Chondrocyte (in vitro differentiated cells): Measurements from ENCODE around the gene SMARCB1. TPM values are rescaled to one million over a fixed set of nuclear protein-coding genes. Genes with fewer than 3 reads are reported as not detected.
"Not testable (repeated sequence)": the region's sequence is repeated elsewhere in the genome, so short reads cannot be mapped to it uniquely, and the experiment has no call there.

ENCODE experiments used
- DNase-seq: peaks from one replicate; pipeline ENCODE4 v3.0.0; 2021; ENCODE audit warnings: mixed read lengths, low spot score
- H3K27ac Mint-ChIP-seq: one replicate; pipeline ENCODE4 v1.8.0; 2021; ENCODE audit warnings: mild to moderate bottlenecking, moderate library complexity, mixed read lengths; ENCODE audit not compliant: unreplicated experiment
- H3K27me3 Mint-ChIP-seq: 2 replicates; pipeline ENCODE4 v1.8.0; 2021; ENCODE audit warnings: low read depth, mixed read lengths
- H3K36me3 Mint-ChIP-seq: 2 replicates; pipeline ENCODE4 v1.8.0; 2021; ENCODE audit warnings: low read depth, mixed read lengths
- H3K4me1 Mint-ChIP-seq: 2 replicates; pipeline ENCODE4 v1.8.0; 2021; ENCODE audit warnings: low read depth, mild to moderate bottlenecking, mixed read lengths
- H3K4me3 Mint-ChIP-seq: one replicate; pipeline ENCODE4 v1.8.0; 2021; ENCODE audit warnings: mild to moderate bottlenecking, moderate library complexity, mixed read lengths; ENCODE audit not compliant: unreplicated experiment
- H3K9me3 Mint-ChIP-seq: 2 replicates; pipeline ENCODE4 v1.8.0; 2021; ENCODE audit warnings: low read depth, mixed read lengths
- total RNA-seq: library from RNA; stranded (reverse); gene quantifications from 3 replicates; pipeline ENCODE4 v1.2.1, GENCODE V29; 2021
- TF ChIP-seq, protein P1 (sequence below): fragments of 200-600 bp; sonication (generic); IDR thresholded peaks from 2 replicates; pipeline ENCODE4 v1.5.0; 2021; ENCODE audit warnings: antibody characterized with exemption, mild to moderate bottlenecking, moderate library complexity

Gene SMARCB1
- total RNA-seq, 1 donor from 2014 or later: 102 TPM

DNA sequence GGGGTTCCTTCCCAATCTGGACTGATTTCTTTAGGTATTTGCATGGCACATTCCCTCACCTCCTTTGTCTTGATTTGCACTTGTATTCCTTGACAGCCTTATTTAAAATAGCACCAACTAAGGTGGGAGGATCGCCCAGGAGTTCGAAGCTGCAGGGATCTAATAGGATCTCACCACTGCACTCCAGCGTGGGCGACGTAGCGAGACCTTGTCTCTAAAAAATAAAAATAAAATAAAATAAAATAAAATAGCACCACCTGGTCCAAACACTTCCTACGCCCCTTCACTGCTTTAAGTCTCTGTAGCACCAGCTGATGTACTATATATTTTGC lies 71.7 kb downstream of the SMARCB1 start:
- DNase-seq: no peak
- H3K27me3 Mint-ChIP-seq: no peaks in the 10 kb centered on the region
- H3K4me3 Mint-ChIP-seq: peak overlapping the region; percentile 82
- H3K4me1 Mint-ChIP-seq: peaks cover 13% of the 10 kb centered on the region
- TF ChIP-seq, protein P1, sequence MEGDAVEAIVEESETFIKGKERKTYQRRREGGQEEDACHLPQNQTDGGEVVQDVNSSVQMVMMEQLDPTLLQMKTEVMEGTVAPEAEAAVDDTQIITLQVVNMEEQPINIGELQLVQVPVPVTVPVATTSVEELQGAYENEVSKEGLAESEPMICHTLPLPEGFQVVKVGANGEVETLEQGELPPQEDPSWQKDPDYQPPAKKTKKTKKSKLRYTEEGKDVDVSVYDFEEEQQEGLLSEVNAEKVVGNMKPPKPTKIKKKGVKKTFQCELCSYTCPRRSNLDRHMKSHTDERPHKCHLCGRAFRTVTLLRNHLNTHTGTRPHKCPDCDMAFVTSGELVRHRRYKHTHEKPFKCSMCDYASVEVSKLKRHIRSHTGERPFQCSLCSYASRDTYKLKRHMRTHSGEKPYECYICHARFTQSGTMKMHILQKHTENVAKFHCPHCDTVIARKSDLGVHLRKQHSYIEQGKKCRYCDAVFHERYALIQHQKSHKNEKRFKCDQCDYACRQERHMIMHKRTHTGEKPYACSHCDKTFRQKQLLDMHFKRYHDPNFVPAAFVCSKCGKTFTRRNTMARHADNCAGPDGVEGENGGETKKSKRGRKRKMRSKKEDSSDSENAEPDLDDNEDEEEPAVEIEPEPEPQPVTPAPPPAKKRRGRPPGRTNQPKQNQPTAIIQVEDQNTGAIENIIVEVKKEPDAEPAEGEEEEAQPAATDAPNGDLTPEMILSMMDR: no peak
- no peaks in the 10 kb centered on the region for H3K9me3 Mint-ChIP-seq
- H3K36me3 Mint-ChIP-seq: peaks cover 7% of the 10 kb centered on the region
- peak overlapping the region; percentile 93 for H3K27ac Mint-ChIP-seq

DNA sequence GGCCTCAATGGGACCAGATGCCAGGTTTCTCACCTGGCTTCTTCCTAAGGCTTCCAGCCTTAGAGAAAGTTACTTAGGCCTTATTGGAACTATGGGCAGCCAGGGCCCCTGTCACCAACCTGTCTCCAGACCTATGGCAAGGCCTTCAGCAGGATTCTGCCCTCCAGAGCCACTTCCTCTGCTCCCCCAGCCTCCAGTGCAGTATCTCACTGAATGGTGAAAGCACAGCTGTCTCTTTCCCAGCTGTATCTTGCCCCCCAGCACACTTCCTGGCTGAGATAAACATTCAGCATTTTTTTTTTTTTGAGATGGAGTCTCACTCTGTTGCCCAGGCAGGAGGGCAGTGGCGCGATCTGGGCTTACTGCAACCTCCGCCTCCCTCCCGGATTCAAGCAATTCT lies 72.4 kb downstream of the SMARCB1 start:
- TF ChIP-seq, protein P1: no peak
- H3K27ac Mint-ChIP-seq: no peak overlapping the region
- no peaks in the 10 kb centered on the region for H3K27me3 Mint-ChIP-seq
- peaks cover 13% of the 10 kb centered on the region for H3K4me1 Mint-ChIP-seq
- no peak for DNase-seq
- no peak overlapping the region for H3K4me3 Mint-ChIP-seq
- H3K9me3 Mint-ChIP-seq: no peaks in the 10 kb centered on the region
- peaks cover 7% of the 10 kb centered on the region for H3K36me3 Mint-ChIP-seq

DNA sequence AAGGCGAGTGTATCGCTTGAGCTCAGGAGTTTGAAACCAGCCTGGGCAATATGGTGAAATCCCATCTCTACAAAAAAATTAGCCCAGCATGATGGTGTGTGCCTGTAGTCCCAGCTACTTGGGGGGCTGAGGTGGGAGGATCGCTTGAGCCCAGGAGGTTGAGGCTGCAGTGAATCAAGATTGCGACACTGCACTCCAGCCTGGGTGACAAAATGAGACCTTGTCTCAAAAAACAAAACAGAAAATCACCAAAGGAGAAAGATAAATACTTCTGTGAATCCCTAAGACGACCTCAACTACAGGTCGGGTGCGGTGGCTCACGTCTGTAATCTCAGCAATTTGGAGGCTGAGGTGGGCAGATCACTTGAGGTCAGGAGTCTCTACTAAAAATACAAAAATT lies 73.4 kb downstream of the SMARCB1 start:
- DNase-seq, H3K36me3 Mint-ChIP-seq, H3K9me3 Mint-ChIP-seq, H3K27ac Mint-ChIP-seq, H3K27me3 Mint-ChIP-seq, H3K4me3 Mint-ChIP-seq: not testable (repeated sequence)
- H3K4me1 Mint-ChIP-seq: peaks cover 13% of the 10 kb centered on the region

DNA sequence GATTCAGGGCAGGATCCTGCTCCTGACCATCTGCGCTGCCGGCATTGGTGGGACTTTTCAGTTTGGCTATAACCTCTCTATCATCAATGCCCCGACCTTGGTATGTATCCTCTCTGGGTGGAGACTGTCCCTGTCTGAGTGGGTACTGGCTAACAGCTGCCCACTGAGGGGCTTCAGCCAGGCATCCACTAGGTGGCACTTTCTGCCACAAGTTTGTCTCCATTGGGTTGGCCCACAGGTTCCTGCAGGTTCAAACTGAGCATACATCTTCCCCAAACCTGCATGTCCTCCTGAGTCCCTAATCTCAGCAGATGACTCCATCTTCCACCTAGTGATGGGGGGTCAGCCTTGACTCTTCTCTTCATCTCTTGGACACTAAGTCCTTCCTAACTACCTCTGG lies 75.3 kb downstream of the SMARCB1 start:
- H3K9me3 Mint-ChIP-seq: no peaks in the 10 kb centered on the region
- TF ChIP-seq, protein P1: peak; percentile 77
- peaks cover 4% of the 10 kb centered on the region for H3K4me1 Mint-ChIP-seq
- H3K36me3 Mint-ChIP-seq: peaks cover 12% of the 10 kb centered on the region
- peak; percentile 47 for DNase-seq
- H3K27me3 Mint-ChIP-seq: no peaks in the 10 kb centered on the region
- H3K27ac Mint-ChIP-seq: no peak overlapping the region
- H3K4me3 Mint-ChIP-seq: no peak overlapping the region

DNA sequence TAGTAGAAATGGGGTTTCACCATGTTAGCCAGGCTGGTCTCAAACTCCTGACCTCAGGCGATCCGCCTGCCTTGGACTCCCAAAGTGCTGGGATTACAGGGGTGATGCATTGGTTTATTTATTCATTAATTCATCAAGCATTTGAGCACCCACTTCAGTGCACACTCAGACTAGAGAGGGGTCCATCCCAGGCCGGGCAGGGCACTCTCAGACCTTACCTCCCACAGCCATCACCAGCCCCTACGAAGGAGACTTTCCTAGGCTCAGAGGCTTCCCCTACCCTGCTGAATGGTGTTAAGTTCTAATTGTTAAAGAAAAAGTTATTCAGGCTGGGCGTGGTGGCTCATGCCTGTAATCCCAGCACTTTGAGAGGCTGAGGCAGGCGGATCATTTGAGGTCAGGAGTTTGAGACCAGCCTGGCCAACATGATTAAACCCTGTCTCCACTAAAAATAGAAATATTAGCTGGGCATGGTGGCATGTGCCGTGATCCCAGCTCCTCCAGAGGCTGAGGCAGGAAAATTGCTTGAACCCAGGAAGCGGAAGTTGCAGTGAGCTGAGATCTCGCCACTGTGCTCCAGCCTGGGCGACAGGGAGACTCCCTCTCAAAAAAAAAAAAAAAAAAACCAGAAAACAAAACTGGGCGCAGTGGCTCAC lies 77.9 kb downstream of the SMARCB1 start:
- H3K9me3 Mint-ChIP-seq, H3K27me3 Mint-ChIP-seq, DNase-seq, H3K4me3 Mint-ChIP-seq, H3K27ac Mint-ChIP-seq, H3K4me1 Mint-ChIP-seq: not testable (repeated sequence)
- peaks cover 18% of the 10 kb centered on the region for H3K36me3 Mint-ChIP-seq

DNA sequence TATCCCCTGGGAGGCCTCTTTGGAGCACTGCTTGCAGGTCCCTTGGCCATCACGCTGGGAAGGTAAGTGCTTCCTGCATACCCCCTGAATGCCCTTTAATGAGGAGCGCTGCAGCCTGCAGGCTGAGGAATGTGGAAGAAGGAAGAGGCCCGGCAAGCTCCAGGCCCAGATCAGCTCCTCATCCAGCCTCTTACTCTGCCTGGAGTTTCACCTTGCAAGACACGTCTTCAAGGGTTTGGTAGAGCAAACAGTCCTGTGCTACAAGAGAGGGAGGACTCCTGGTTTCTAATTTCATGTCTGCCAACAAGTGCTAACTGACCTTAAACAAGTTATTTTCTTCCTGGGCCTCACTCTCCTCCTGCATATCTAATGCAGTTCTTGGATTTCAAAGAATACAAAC lies 81.8 kb downstream of the SMARCB1 start:
- TF ChIP-seq, protein P1: no peak
- Mint-ChIP-seq H3K4me1 (no peaks in the 10 kb centered on the region), H3K36me3 (peaks cover 15% of the 10 kb centered on the region), H3K27me3 (no peaks in the 10 kb centered on the region), H3K4me3 (no peak overlapping the region), H3K27ac (no peak overlapping the region), H3K9me3 (no peaks in the 10 kb centered on the region)
- no peak for DNase-seq
